GM12878 (cell line): ENCODE measurements around the gene TMEM39B.

Source experiments
- BACH1 ChIP-seq: fragments of 450-650 bp; IDR thresholded peaks from 2 replicates; pipeline ENCODE4 v1.6.1; 2017; ENCODE audit warnings: mild to moderate bottlenecking, borderline replicate concordance
- NBN ChIP-seq: fragments of 450-650 bp; IDR thresholded peaks from 2 replicates; pipeline ENCODE4 v1.6.1; 2016
- TF ChIP-seq, protein P1 (sequence below): fragments of 450-650 bp; IDR thresholded peaks from 2 replicates; pipeline ENCODE4 v1.6.1; 2017; ENCODE audit warnings: mild to moderate bottlenecking, low read depth, inconsistent platforms; ENCODE audit not compliant: poor library complexity, severe bottlenecking

DNA sequence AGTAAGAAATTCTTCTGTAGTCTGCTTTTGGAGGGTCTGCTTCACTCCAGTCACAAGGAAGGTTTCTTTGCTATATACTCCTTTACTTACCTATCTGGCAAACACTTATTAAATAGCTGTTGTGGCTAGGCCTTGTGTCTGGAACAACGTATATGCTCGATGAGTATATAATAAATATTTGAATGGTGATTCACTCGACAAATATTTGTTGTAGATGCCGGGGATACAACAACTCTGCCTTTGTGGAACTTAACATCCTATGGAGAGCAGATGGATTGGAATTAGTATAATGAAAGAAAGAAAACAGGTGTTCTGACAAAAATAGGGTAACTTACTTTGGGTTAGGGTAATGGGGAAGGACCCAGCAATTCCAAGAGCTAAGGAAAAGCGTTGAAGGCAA, 66.2 kb downstream of the TMEM39B start:
- TF ChIP-seq BACH1 (no peak), NBN (no peak)
- TF ChIP-seq, protein P1, sequence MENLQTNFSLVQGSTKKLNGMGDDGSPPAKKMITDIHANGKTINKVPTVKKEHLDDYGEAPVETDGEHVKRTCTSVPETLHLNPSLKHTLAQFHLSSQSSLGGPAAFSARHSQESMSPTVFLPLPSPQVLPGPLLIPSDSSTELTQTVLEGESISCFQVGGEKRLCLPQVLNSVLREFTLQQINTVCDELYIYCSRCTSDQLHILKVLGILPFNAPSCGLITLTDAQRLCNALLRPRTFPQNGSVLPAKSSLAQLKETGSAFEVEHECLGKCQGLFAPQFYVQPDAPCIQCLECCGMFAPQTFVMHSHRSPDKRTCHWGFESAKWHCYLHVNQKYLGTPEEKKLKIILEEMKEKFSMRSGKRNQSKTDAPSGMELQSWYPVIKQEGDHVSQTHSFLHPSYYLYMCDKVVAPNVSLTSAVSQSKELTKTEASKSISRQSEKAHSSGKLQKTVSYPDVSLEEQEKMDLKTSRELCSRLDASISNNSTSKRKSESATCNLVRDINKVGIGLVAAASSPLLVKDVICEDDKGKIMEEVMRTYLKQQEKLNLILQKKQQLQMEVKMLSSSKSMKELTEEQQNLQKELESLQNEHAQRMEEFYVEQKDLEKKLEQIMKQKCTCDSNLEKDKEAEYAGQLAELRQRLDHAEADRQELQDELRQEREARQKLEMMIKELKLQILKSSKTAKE: no peak
